ENCODE measurements around the gene GGT7.
"Not testable (repeated sequence)": the region's sequence is repeated elsewhere in the genome, so short reads cannot be mapped to it uniquely, and the experiment has no call there.

DNA sequence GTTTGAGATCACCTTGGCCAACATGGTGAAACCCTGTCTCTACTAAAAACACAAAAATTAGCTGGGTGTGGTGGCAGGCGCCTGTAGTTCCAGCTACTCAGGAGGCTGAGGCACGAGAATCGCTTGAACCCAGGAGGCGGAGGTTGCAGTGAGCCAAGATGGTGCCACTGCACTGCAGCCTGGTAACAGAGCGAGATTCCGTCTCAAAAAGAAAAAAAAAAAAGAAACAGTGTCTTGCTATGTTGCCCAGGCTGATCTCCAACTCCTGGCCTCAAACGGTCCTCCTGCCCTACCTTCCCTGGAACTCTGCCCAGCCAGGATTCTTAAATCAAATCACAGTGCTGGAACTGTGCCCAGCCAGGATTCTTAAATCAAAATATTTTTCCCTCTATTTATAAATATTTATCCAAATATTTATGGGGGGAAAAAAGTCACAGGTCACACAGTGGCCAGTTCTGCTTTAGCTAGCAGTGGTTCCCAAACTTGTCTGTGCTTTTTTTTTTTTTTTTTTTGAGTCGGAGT lies 64.7 kb downstream of the GGT7 start:
- TF ChIP-seq, protein P1, sequence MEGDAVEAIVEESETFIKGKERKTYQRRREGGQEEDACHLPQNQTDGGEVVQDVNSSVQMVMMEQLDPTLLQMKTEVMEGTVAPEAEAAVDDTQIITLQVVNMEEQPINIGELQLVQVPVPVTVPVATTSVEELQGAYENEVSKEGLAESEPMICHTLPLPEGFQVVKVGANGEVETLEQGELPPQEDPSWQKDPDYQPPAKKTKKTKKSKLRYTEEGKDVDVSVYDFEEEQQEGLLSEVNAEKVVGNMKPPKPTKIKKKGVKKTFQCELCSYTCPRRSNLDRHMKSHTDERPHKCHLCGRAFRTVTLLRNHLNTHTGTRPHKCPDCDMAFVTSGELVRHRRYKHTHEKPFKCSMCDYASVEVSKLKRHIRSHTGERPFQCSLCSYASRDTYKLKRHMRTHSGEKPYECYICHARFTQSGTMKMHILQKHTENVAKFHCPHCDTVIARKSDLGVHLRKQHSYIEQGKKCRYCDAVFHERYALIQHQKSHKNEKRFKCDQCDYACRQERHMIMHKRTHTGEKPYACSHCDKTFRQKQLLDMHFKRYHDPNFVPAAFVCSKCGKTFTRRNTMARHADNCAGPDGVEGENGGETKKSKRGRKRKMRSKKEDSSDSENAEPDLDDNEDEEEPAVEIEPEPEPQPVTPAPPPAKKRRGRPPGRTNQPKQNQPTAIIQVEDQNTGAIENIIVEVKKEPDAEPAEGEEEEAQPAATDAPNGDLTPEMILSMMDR (IDR thresholded peaks at IDR 0.05): not testable (repeated sequence)
- TF ChIP-seq POLR2A (IDR thresholded peaks at IDR 0.05): not testable (repeated sequence)
